Bone marrow (tissue), 2 donors: ENCODE measurements around the gene SNX20.

Experiments
- DNase-seq, 2 donors: peaks; one replicate each; lab custom pipeline; 2025; lab: John Stamatoyannopoulos, UW

Gene SNX20

GRCh38 chr16:50679676-50680555, 1.2 kb downstream of the SNX20 start:
- no peak for DNase-seq

GRCh38 chr16:50679266-50679665, 1.8 kb downstream of the SNX20 start:
- DNase-seq, result no peak

- DNase-seq, result no peak
Measured at GRCh38 chr16:50678531-50678930, 2.6 kb downstream of the SNX20 start.

GRCh38 chr16:50677351-50677750, 3.8 kb downstream of the SNX20 start:
- no peak for DNase-seq

GRCh38 chr16:50676684-50677225, 4.4 kb downstream of the SNX20 start:
- no peak for DNase-seq

- no peak for DNase-seq
Measured at GRCh38 chr16:50675686-50676610, 5.2 kb downstream of the SNX20 start.

GRCh38 chr16:50674831-50675230, 6.3 kb downstream of the SNX20 start:
- DNase-seq, result no peak

- no peak for DNase-seq
Measured at GRCh38 chr16:50673496-50674275, 7.4 kb downstream of the SNX20 start.

- DNase-seq, result peak; percentile 7 to 42
Measured at GRCh38 chr16:50671644-50672260, 9.4 kb downstream of the SNX20 start.

GRCh38 chr16:50670476-50670875, 10.6 kb downstream of the SNX20 start:
- DNase-seq, result no peak

- no peak for DNase-seq
Measured at GRCh38 chr16:50669741-50670140, 11.4 kb downstream of the SNX20 start.

- DNase-seq, result no peak
Measured at GRCh38 chr16:50668368-50669008, 12.6 kb downstream of the SNX20 start.

GRCh38 chr16:50667497-50668367, 13.4 kb downstream of the SNX20 start:
- no peak for DNase-seq

- peak in 1 of 2 donors; percentile 89 for DNase-seq
Measured at GRCh38 chr16:50666658-50667496, 14.2 kb downstream of the SNX20 start.

- DNase-seq, result peak; percentile 44 to 80
Measured at GRCh38 chr16:50665128-50665878, 15.8 kb downstream of the SNX20 start.

- DNase-seq, result no peak
Measured at GRCh38 chr16:50664270-50664669, 16.8 kb downstream of the SNX20 start.

- DNase-seq, result no peak
Measured at GRCh38 chr16:50662306-50662940, 18.7 kb downstream of the SNX20 start.

GRCh38 chr16:50659806-50660205, 21.3 kb downstream of the SNX20 start:
- no peak for DNase-seq
